ENCODE measurements around the gene PLSCR5. TPM values are rescaled to one million over a fixed set of nuclear protein-coding genes. Genes with fewer than 3 reads are reported as not detected.

Gene PLSCR5
- polyA plus RNA-seq, 1 of the 3 experiments (the other 2 are of a cell fraction): not detected

DNA sequence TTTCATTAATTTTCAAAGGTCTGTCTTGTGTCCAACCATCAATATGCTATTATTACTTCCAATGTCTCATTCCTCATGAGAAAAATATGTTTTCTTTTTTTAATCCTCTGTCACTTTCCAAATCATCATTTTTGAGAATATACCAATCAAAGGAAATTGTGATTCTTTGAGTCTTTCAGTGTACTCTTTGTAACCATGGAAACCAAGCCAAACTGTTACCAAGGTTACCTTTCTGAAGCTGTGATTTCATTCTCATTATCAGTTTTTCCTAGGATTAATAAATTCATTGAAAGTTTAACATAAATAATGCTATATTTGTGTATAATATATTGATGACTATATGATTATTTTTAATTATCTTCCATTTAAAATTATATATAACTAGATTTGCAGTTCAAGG lies 16.6 kb upstream of the PLSCR5 start:
- H3K4me1 ChIP-seq (ENCODE audit: control insufficient read depth in 1 of 2, insufficient read depth in 2 of 2, low read depth in 1 of 2, low read length in 1 of 2): no peaks in the 10 kb centered on the region
- no peak overlapping the region for H3K4me2 ChIP-seq
- CTCF ChIA-PET: interaction anchor here (2.1 kb wide), 1 partner anchor 19 kb away, joined by 7 read pairs; no protein-coding TSS in a partner anchor
- POLR2A ChIA-PET: no interaction called here
- no peak for DNase-seq
- no peaks in the 10 kb centered on the region for H3K36me3 ChIP-seq (replicated peaks in 1 of 2; ENCODE audit: control insufficient read depth in 1 of 2, insufficient read depth in 2 of 2, low read length in 1 of 2)
- no peaks in the 10 kb centered on the region for H4K20me1 ChIP-seq (ENCODE audit: insufficient read depth)
- H3F3A ChIP-seq (replicated peaks; ENCODE audit: insufficient read depth): no peaks in the 10 kb centered on the region
- no peaks in the 10 kb centered on the region; the same call in 1 of the 2 replicates for H3K27me3 ChIP-seq (ENCODE audit: insufficient read depth)
- no peaks in the 10 kb centered on the region for H3K9me3 ChIP-seq
- no peaks in the 10 kb centered on the region for H3K79me2 ChIP-seq (ENCODE audit: insufficient read depth)
- H3K27ac ChIP-seq (ENCODE audit: low read depth in 2 of 2, low read length in 1 of 2): no peak overlapping the region
- H2AFZ ChIP-seq (ENCODE audit: low read depth): no peak overlapping the region
- no peak overlapping the region for H3K9ac ChIP-seq
- H3K9me2 ChIP-seq: no peaks in the 10 kb centered on the region
- no peak overlapping the region for H3K4me3 ChIP-seq (ENCODE audit: low read depth in 2 of 2, low read length in 1 of 2)
- TF ChIP-seq RCOR1 (IDR thresholded peaks at IDR 0.05; ENCODE audit: low read length): no peak
- TF ChIP-seq NFIC (IDR thresholded peaks at IDR 0.05; ENCODE audit: borderline replicate concordance): no peak
- TF ChIP-seq SIN3A (IDR thresholded peaks at IDR 0.05; ENCODE audit: borderline replicate concordance, low read depth, low read length): no peak
- no peak for TF ChIP-seq CHD2 (IDR thresholded peaks at IDR 0.05; ENCODE audit: low read length, partially characterized antibody)
- TF ChIP-seq MXI1 (IDR thresholded peaks at IDR 0.05; ENCODE audit: low read depth, low read length): no peak
- TF ChIP-seq, protein P1, sequence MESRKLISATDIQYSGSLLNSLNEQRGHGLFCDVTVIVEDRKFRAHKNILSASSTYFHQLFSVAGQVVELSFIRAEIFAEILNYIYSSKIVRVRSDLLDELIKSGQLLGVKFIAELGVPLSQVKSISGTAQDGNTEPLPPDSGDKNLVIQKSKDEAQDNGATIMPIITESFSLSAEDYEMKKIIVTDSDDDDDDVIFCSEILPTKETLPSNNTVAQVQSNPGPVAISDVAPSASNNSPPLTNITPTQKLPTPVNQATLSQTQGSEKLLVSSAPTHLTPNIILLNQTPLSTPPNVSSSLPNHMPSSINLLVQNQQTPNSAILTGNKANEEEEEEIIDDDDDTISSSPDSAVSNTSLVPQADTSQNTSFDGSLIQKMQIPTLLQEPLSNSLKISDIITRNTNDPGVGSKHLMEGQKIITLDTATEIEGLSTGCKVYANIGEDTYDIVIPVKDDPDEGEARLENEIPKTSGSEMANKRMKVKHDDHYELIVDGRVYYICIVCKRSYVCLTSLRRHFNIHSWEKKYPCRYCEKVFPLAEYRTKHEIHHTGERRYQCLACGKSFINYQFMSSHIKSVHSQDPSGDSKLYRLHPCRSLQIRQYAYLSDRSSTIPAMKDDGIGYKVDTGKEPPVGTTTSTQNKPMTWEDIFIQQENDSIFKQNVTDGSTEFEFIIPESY (IDR thresholded peaks at IDR 0.05; ENCODE audit: borderline replicate concordance, low read depth): no peak
- TF ChIP-seq RAD21 (IDR thresholded peaks at IDR 0.05; ENCODE audit: low read length): no peak
- TF ChIP-seq, protein P2, sequence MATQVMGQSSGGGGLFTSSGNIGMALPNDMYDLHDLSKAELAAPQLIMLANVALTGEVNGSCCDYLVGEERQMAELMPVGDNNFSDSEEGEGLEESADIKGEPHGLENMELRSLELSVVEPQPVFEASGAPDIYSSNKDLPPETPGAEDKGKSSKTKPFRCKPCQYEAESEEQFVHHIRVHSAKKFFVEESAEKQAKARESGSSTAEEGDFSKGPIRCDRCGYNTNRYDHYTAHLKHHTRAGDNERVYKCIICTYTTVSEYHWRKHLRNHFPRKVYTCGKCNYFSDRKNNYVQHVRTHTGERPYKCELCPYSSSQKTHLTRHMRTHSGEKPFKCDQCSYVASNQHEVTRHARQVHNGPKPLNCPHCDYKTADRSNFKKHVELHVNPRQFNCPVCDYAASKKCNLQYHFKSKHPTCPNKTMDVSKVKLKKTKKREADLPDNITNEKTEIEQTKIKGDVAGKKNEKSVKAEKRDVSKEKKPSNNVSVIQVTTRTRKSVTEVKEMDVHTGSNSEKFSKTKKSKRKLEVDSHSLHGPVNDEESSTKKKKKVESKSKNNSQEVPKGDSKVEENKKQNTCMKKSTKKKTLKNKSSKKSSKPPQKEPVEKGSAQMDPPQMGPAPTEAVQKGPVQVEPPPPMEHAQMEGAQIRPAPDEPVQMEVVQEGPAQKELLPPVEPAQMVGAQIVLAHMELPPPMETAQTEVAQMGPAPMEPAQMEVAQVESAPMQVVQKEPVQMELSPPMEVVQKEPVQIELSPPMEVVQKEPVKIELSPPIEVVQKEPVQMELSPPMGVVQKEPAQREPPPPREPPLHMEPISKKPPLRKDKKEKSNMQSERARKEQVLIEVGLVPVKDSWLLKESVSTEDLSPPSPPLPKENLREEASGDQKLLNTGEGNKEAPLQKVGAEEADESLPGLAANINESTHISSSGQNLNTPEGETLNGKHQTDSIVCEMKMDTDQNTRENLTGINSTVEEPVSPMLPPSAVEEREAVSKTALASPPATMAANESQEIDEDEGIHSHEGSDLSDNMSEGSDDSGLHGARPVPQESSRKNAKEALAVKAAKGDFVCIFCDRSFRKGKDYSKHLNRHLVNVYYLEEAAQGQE (IDR thresholded peaks at IDR 0.05; ENCODE audit: low read depth, low read length): no peak
- TF ChIP-seq ELF1 (IDR thresholded peaks at IDR 0.05): no peak
- TF ChIP-seq, protein P3, sequence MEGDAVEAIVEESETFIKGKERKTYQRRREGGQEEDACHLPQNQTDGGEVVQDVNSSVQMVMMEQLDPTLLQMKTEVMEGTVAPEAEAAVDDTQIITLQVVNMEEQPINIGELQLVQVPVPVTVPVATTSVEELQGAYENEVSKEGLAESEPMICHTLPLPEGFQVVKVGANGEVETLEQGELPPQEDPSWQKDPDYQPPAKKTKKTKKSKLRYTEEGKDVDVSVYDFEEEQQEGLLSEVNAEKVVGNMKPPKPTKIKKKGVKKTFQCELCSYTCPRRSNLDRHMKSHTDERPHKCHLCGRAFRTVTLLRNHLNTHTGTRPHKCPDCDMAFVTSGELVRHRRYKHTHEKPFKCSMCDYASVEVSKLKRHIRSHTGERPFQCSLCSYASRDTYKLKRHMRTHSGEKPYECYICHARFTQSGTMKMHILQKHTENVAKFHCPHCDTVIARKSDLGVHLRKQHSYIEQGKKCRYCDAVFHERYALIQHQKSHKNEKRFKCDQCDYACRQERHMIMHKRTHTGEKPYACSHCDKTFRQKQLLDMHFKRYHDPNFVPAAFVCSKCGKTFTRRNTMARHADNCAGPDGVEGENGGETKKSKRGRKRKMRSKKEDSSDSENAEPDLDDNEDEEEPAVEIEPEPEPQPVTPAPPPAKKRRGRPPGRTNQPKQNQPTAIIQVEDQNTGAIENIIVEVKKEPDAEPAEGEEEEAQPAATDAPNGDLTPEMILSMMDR (IDR thresholded peaks at IDR 0.05): no peak

All from SK-N-SH (cell line).